H54 (cell line): Measurements from ENCODE around the gene FHIT.
"Not testable (repeated sequence)": the region's sequence is repeated elsewhere in the genome, so short reads cannot be mapped to it uniquely, and the experiment has no call there.

ENCODE experiments used
- DNase-seq: peaks from one replicate; pipeline ENCODE4 v3.0.0; 2011; ENCODE audit warnings: low spot score, mixed read lengths; ENCODE audit not compliant: insufficient read length
- FAIRE-seq: peaks from 3 replicates; lab custom pipeline; 2011; peaks lifted over from hg19 to GRCh38; lab: Jason Lieb, UNC
- POLR2A ChIP-seq: IDR thresholded peaks from 2 replicates; pipeline ENCODE4 v1.6.1; 2011; ENCODE audit warnings: low read depth, mild to moderate bottlenecking, low read length

FHIT gene

DNA sequence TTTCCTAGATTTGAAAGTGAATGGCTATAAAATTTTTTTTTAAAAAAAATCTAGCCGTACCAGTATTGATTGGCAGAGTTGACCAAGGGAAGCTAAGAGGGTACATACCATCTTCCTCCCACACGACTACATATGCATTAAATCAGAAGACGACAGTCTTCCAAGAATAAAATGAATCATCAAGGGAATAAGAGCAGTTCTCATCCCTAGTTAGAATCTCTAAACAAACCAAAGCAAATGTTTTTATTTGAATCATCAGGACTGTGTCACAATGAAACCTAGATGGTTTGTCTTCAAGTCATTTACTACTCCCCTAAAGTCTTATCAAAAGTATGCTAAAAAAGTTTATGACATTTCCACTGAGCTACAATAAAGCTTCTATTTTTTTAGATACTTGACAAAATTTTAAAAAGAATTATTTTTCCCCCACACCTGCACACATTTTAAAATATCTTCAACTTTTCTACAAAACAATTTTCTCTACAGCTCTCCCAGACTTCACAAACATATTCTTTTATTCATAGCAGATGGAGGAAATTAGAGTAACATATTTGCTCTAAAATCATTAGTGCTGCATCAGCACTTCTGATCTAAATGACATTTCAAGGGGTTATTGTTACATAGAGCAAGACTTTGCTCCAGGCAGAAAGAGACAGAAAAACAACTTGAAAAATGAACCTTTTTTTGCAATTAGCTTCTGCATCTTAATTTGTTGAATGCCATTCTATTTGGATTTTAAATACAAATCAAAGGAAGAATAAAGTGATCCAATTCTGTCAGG, 547.1 kb downstream of the FHIT start:
- FAIRE-seq (no peak), DNase-seq (no peak)
- TF ChIP-seq POLR2A: no peak

DNA sequence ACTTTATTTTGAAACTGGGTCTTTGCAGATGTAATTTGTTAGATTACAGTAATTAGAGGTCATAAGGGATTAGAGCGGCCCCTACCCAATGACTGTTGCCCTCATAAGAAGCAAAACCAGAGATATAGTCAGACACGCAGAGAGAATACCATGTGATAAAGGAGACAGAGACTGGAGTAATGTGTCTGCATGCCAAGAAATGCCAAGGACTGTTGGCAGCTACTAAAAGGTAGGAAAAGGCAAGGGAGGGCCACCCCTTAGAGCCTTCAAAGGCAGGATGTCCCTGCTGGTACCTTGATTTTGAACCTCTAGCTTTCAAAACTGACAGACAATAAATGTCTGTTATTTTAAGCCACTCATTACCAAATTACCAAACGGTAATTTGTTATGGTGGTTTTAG, 548.2 kb downstream of the FHIT start:
- no peak for TF ChIP-seq POLR2A
- DNase-seq: no peak
- no peak for FAIRE-seq

DNA sequence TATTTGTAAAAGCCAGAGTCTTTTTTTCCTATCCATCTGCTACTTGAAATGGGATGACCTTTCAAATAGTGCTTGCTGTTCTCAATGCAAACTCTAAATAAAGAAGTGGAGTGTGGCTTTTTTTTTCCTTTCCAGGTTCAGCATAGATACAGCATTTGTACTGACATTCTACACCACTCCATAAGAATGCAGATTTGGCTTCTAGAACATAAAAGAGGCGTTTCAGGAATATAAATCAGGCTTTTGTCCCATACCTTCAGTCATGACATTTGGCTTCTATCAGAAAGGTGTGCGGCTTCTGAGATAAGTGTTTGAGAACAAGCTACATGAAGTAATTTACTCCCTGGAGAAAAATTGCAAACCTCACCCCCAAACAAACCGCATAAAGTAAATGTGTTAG, 553.1 kb downstream of the FHIT start:
- no peak for TF ChIP-seq POLR2A
- DNase-seq: no peak
- no peak for FAIRE-seq

DNA sequence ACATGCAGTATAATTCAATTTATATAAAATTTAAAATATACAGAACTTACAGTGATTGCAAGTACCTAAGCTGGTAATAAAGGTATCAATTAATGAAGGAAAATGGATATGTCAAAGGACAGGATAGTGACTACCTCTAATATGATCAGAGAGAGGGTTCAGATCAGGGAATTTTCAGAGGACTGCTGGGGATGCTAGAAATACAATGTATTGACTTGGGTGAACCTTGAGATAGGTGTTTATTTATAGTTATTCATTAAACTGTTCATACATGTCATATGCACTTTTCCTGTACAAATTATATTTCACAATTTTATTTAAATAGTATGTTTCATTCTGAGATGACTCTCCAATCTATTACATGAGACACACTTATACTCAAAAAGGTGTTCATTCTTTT, 554.1 kb downstream of the FHIT start:
- FAIRE-seq: no peak
- no peak for DNase-seq
- no peak for TF ChIP-seq POLR2A

DNA sequence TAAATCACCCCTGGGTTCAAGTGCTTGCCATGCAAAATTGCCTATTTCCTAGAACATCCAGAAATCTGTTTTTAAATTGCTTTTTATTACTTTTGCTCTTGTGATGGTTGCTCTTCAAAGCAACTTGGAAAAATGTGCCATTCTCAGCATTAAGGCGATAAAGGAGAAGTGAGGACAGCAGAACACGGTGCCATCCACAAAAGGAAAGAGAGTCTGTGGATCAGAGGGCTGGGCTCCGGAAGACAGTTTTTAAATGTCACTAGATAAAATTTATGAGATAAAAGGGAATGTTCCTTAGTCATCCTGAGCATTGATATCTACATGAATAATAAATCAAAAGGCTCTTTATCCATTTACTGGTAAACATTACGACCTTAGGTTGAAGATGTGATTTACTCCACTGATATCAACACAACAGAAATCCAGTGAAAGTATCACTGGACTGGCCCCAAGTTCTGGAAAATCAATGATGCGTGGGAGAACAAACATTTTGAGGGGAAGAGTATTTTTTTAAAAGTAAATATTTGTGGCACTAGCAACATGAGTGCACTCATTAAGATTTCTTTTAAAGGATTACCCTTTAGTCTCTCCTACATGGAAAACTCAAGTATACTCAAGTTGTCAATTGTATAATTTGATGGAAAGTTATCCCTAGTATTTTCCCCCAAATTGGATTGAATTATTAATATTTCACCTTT, 554.7 kb downstream of the FHIT start:
- TF ChIP-seq POLR2A: no peak
- no peak for FAIRE-seq

DNA sequence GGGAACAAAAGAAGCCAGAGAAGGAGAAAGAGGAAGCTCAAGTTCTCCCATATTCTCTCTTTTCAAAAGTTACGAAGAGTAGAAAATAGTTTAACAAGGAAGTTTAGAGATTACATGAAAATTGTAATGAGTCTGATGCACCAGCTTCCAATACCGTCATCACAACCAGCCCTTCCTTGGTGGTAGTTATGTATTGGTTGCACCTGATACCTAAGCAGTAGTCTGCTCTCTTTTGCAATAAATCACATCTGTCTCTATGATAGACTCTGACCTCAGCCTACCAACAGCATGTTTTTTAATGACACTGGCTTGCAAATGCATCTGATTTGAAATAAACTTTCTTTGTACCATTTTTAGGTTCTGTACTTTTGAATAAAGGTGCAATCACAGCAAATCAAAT, 575.8 kb downstream of the FHIT start:
- no peak for DNase-seq

More for the DNA sequence above, 554.7 kb downstream of the FHIT start:
- DNase-seq: no peak

DNA sequence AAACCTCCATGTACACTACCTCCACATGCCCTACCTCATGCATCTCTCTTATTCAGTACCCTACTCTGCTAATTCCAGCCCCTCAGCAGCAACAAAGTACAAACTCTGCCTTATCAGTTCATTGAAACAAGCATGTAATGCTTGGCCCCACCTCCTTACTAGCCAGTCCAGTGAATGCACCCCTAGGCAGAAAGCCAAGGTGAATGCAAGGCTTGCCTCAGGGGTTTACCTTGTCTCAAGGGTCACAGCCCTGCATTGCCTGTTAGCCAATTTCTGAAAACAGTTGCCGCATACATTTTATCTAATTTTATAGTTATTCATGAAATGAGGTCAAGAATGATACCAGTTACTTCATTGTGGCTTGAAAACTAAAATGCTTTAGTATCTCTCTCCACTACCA, 576.4 kb downstream of the FHIT start:
- no peak for DNase-seq
- FAIRE-seq: no peak
- no peak for TF ChIP-seq POLR2A

More for the DNA sequence above, 575.8 kb downstream of the FHIT start:
- no peak for TF ChIP-seq POLR2A
- FAIRE-seq: no peak

DNA sequence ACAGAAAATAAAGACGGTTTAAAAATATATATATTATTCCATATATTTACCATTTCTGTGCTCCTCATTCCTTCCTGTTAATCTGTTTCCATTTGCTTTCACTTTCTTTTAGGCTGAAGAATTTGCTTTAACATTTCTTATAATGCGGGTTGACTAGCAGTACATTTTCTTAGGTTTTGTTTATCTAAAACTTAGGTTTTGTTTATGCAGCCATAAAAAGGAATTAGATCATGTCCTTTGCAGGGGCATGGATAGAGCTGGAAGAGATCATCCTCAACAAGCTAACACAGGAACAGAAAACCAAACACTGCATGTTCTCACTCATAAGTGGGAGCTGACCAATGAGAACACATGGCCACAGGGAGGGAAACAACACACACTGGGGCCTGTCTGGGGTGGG, 578.1 kb downstream of the FHIT start:
- FAIRE-seq: no peak
- TF ChIP-seq POLR2A: no peak

DNA sequence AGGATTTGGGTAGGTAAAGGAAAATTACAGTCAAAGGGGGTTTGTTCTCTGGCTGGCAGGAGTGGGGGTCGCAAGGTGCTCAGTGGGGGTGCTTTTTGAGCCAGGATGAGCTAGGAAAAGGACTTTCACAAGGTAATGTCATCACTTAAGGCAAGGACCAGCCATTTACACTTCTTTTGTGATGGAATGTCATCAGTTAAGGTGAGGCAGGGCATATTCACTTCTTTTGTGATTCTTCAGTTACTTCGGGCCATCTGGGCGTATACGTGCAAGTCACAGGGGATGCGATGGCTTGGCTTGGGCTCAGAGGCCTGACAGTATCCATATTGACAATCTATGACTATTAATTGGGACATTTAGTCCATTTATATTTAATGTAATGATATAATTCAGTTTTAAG, 578.9 kb downstream of the FHIT start:
- not testable (repeated sequence) for DNase-seq, FAIRE-seq

More for the DNA sequence above, 578.1 kb downstream of the FHIT start:
- DNase-seq: no peak

DNA sequence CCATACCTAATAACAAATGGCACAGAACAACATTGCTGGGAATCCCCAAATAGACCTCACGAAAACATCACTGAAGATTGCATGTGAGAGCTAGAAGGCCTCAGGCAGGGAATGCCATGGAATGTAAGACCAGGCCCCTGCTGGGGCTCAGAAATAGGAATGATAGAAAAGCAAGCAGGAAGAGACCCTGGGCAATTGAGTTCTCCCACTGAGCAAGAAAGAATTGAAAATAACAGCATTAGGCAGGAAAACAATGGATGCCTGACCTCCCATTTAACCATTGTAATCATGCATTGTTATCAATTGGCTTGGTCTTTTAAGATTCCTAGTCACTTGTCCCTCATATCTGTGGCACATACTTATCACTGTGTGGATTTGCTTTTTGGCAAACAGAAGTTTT, 581.6 kb downstream of the FHIT start:
- FAIRE-seq (no peak), DNase-seq (no peak)
- no peak for TF ChIP-seq POLR2A

DNA sequence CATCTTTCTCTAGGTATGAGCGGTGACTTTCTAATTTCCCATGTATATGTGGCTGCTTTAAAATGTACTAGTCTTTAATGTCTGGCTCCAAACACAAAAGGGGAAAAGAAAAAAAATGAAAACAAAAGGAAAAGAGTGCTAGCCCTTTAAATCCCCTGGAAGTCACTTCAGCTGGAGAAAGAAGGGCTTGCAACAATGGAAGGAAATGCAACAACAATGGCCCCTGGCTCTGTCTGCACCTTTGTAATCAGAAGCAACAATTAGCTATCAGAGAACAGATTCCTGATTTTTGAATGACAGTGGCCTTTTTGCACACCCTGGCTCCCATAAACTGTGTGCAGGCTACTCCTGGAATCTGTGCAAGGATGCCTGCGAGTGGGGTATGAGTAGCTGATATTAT, 591.2 kb downstream of the FHIT start:
- no peak for TF ChIP-seq POLR2A
- FAIRE-seq (no peak), DNase-seq (no peak)

DNA sequence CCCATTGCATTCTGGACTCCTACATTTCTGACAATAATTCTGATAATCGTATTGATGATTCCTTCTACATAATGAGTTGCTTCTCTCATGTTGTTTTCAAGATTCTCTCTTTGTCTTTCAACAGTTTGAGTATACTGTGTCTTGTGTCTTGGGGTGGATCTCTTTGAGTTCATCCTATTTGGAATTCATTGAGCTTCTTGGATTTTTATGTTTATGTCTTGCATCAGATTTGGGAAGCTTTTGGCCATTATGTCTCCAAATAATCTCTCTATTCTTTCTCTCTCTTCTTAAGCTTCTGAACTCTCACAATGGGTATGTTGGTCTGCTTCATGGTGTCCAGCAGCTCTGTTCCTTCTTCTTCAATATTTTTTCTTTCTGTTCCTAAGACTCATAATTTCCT, 592.2 kb downstream of the FHIT start:
- no peak for DNase-seq
- no peak for FAIRE-seq
- TF ChIP-seq POLR2A: no peak

DNA sequence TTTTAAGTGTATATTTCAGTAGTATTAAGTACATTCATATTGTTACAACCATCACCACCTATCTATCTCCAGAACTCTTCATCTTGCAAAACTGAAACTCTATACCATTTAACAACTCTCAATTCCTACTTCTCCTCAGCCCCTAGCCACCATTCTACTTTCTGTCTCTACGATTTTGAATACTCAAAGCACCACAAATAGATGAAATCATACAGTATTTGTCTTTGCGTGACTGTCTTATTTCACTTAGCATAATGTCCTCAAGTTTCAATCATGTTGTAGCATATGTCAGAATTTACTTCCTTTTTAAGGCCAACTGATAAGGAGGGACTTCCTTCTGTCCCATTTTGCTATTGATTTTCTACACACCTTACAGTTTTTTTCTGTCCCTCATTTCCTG, 593.3 kb downstream of the FHIT start:
- no peak for DNase-seq
- no peak for TF ChIP-seq POLR2A

DNA sequence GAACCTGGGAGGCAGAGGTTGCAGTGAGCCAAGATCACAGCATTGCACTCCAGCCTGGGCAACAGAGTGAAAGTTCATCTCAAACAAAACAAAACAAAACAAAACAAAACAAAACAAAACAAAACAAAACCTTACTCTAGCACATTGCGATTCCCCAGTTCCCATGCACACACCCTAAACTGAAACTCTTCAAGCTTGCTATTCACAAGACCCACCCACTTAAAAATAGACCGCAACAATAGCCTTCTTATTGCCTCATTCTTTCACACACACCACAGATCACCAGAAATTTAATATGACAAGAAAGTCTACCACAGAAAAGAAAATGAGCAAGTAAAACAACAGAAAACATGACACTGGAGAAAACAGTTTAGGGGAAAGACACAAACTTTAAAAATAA, 598.4 kb downstream of the FHIT start:
- no peak for TF ChIP-seq POLR2A
- FAIRE-seq: no peak
- no peak for DNase-seq

More for the DNA sequence above, 593.3 kb downstream of the FHIT start:
- no peak for FAIRE-seq

DNA sequence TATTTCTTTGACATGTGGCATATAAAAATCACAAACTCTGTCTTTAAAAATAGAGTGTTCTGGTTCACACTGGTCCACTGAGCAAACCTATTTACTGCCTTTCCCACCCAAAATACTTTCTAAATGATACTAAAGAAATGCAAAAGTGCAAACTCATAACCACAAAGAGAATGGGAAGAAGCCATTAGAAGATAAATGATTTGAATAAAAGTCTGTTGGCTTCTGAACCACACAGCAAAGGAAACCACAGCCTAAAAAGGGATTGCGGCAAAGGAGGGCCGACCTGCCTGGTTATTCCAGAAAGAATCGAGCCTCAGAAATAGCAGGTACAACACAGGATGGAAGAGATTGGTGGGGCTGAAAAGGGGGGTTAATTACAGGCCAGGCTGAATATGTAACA, 599.5 kb downstream of the FHIT start:
- DNase-seq (no peak), FAIRE-seq (no peak)
- no peak for TF ChIP-seq POLR2A
